NCI-H2227 (cell line): ENCODE data around the gene FAM78B.
A peak's percentile ranks its signal among the peaks of the same experiment; 100 is the strongest.

Experiments used
- DNase-seq: peaks from one replicate; lab custom pipeline; 2025; ENCODE audit not compliant: unreplicated experiment; lab: John Stamatoyannopoulos, UW

FAM78B gene, protein sequence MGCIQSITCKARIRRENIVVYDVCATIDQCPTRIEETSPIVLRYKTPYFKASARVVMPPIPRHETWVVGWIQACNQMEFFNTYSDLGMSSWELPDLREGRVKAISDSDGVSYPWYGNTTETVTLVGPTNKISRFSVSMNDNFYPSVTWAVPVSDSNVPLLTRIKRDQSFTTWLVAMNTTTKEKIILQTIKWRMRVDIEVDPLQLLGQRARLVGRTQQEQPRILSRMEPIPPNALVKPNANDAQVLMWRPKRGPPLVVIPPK

DNA sequence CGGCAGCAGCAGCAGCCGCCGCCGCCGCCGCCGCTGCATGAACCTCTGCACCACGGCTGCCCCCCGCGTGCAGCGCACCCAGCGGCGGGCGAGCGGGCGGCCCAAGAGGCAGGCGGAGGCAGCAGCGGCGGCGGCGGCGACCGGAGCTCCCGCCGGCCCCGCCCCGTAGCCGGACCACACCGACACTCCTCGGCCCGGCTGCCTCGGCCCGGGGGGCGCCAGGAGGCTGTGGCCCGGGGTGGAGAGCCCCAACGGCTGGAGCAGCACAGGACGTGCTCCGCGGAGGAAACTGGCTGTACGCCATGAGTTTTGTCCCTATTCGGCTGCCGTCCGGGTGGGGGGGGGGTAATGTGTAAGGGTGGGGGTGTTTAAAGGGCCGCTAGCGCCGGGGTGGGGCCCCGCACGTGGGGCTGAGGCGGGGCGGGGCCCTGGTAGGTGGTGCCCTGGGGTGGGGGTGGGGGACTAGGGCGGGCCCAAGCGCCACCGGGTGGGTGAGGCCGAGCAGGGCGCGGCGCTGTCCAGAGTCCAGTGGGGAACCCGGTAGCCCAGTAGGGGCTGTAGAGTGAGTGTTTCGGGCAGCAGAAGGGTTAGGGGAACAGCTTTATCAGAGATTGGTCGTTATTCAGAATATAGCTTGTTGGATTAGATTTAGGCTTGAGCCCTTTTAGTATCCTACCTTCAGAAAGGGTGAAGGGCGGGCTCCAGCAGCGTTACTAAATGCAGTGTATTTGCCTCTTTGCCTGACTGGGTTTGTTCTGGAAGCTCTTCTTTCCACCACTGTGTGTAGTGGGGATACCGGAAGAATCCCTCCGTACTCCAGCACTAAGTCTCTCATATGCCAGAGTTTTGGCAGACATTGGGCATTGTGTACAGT is at the start of gene FAM78B:
Gene FAM78B, minus strand, starts transcription at position 304 of the 874 bp plus-strand sequence. CDS start 753 bp downstream, outside the sequence.
- DNase-seq, result peak; percentile 82

DNA sequence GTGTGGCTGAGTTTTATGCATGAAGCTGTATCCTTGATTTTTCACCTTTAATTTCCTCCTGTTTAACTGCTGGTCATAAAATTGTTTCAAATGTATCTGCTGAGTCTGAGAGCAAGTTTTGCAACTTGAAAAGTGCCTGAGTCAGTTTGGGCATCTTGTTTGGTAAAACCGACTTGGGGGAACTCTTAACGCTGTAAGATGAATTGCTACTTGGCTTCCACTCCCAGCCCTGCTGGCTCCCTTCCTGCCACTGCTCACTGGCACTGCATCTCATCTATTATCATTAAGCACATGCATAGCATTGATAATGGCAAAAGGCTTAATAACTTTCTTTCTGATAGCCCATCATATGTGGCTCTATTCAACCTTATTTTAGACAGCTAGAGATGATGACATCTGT is 35.7 kb upstream of the FAM78B start:
- DNase-seq, result no peak

DNA sequence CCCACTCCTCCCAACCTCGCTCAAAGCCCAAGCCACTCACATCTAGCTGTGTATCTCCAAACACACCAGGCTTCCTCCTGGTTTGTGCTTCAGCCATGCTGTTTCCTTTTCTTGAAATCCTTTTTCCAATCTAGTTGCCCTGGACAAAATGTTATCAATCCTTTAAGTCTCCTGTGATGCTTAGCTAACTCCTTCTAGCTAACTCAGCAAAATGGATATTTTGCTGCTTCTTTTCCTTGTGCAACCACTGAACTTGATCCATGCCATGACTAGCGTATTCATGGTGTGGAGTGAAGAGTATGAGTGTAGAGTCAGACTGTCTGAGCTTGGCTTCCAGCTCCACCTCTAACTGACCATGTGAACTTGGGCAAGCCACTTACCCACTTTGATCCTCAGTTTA is 33.9 kb upstream of the FAM78B start:
- no peak for DNase-seq

DNA sequence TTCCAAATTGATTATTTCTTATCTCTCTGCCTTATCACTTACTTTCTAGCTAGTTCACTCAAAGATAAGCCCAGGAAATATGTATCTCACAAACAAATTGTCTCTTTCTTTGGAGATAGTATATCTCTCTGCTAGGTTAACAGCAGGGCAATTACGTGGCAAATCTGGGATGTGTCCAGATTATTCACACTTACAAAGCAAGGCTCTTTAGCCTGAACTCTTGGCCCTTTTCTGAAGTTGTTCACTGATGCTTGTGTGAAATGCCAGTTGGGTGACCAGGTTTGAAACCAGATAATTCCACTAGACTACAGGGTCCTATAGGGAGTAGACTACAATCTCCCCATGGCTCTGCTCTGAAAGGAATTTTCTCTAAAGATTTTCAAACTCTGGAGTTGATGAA is 30.8 kb upstream of the FAM78B start:
- DNase-seq, result no peak

DNA sequence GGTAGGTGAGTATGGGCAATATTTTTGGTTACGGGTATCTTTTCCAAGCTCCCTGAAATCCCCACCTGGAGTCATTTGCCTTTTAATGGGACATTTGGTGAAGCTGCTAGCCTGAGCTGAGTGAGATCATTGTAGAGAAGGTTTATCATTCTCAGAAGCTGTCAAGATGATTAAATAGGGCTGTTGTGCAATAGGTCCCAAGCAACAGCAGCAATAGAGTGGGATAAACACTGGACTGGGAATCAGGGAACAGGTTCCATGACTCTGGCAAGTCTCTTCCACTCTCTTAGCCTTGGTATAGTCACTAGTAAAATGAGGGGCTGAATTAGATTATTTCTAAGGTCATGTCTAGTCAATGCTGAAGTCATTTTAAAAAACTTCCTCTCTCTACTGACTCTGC is 30.3 kb upstream of the FAM78B start:
- no peak for DNase-seq

DNA sequence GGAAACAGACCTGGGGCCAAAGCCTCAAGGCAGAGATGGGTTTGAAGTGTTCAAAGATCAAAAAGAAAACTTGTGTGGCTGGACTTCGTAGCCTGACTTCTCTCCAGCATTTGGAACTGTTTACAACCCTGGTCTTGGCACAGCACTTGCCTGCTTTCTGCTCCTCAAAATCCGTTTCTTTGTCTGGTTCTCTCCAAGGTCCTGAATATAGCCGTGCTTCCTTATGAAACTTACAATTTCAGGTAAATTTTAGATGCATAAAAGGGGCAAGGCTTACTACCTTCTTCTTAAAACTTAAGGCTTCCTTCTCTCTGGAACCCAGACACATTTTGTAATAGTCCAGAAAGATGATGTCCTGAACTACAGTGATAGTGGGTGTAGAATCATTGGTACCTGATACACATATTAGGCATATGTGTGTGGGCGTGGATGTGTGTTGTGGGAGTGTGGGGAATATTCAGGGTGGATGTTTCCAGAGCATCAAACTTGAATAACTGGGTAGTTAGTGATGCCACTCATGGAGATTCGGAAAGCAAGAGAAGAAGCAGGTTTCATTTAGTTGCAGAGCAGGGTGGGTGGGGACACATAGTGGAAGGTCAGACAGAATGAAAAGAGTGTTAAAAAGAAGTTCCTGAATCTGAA is 26.4 kb upstream of the FAM78B start:
- no peak for DNase-seq

DNA sequence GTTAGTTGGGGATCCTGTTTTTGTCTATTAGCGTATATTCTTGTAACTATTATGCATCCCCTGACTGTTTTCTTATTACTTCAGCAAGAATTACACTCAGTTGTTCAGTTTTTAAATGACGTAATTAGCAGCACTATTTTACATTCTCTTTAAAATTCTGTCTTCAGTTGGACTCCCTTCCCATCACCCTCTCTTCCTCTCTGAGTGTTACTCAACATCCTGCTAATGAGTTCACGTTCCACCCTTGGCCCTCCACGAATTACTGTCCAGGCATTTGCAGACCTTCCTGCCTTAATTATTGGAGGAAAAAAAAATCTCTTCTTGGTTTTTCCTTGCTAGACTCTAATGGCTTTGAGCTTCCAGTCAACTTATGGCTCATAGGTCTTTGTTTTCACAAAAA is 23.6 kb upstream of the FAM78B start:
- DNase-seq, result no peak

DNA sequence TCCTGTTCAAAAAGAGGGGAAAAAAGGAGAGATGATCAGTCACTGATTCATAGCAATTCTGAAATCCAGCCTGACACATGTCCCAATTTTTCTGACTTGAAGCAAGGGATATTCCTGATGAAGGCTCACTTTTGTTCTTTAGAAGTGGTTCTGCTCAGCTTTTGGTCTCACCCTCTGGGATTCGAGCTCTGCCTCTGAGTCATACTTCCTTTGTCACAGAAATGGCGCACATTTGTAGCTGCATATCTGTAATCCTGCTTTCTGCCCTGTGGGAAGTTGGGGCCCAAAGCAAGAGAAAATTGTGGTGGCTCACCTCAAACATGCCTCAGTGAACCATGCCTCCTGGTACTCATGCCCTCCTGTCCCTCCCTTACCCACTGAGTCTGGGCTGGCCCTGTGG is 22.3 kb upstream of the FAM78B start:
- DNase-seq, result no peak

DNA sequence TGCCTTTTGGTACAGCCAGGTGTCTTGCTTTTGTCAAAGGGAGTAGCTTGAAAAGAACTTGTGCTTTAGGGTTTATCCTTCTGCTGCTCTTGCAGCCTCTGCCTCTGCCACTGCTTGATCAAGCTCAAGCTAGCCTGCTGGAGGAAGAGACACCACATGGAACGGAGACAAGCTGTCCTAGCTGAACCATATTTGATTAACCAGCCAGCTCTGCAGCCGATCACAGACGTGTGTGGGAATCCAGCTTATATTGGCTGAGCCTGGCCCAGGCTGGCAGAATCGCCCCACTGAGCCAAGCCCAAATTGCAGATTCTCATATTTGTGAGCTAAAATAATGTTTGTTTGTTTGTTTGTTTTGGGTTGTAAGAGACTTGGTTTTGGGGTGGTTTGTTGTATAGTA is 18.7 kb upstream of the FAM78B start:
- no peak for DNase-seq

DNA sequence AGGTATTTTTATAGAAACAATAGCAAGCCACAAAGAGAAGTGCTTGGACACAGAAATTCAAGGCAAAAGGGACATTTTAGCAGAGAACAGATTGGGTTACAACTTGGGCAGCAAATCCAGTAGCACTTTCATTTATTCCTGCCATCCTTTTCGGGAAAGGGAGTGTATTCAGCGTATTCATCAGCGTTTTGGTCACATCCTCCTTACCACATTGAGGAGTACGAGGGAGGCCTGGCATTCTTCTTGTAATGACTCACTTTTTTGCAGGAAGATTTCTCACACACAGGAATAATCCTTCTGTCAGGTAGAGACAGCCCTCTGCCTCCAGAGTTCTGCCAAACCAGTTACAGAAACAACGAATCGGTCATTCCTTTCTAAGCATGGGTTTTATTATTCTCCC is 18.1 kb upstream of the FAM78B start:
- no peak for DNase-seq

DNA sequence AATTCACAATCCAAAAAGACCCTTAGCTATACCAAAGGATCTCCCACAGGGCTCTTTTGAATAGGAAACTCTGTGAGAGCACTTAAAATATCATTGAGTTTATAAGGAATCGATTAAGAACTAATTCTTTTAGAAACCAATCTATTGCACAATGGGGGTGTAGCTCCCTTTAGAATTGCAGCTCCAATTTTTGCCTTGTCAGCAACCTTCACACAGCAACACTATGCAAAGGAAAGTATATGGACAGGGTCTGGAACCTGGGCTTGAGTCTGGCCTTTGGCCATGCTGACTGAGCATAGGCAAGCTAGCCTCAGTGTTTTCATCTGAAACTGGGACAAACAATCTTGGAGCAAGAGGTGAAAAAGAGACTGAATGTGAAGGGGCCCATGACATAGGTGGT is 17.2 kb upstream of the FAM78B start:
- DNase-seq, result no peak

DNA sequence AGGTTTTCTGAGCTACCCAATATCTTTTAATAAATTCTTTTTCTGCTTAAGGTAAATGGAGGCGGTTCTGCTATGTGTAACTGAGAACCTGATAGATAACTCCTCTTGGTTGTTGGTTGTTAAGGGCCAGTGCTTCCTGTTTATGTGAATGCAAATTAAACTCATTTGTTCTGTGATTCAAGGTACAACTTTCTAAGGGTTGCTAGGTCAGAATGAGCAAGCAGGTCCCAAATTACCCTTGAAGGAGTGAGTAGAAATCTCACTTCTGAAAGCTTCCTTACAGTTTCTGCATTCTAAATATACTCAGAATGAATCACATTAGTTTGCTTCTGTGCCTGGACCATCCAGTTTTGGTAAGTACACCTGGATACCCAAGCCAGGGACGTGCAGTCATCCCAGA is 15.5 kb upstream of the FAM78B start:
- no peak for DNase-seq

DNA sequence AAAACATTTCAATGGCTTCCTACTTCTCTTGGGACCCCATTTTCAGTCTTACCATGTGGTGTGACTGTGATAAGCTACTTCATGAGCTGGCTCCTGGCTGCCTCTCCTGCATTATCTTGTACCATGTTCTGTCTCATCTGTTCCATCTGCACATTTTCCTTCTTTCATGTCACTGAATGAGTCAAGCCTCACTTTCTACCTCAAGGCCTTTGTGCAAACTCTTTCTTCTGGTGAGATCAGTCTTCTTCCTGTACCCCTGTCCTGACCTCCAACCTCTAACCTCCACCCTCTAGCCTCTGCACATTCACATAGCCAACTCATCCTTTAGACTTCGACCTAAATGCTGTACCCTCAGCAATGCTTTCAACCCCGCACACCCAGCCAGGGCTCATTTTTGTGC is 9.6 kb upstream of the FAM78B start:
- no peak for DNase-seq

DNA sequence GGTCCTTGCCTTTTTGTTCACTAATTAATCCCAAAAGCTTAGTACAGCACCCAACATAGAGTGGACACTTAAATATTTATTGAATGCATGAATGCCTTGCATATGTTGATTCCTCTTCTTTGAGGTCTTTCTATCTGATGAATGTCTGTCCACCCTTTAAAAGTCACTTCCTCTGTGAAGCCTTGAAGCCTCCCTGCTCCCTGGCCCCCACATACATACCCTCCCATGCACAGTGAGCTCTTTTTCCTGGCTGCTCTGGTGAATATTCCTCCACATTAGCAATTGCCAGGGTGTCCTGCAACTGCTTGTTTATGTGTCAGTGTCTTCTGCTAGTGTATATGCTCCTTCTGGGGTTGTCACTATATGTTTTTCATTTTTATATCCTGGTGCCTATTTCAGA is 8.2 kb upstream of the FAM78B start:
- DNase-seq, result no peak

DNA sequence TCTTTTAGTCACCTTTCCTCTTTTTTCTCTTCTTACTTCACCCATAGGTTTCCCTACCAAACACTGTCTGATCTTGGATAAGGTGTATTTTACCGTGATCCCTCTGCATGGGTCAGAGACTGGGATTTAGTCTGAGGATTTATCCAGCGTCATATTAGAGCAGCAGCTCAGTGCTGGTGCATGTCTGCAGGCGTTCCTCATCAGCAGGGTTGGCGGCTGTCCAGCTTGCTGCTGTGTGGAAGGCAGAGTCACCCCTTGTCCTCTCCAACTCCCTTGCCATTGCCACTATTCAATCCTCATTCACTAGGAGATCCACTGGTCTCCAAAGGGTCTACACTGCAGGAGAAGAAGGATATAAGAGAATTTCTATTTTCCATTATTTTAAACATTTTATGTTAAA is 7.3 kb upstream of the FAM78B start:
- DNase-seq, result peak; percentile 4

DNA sequence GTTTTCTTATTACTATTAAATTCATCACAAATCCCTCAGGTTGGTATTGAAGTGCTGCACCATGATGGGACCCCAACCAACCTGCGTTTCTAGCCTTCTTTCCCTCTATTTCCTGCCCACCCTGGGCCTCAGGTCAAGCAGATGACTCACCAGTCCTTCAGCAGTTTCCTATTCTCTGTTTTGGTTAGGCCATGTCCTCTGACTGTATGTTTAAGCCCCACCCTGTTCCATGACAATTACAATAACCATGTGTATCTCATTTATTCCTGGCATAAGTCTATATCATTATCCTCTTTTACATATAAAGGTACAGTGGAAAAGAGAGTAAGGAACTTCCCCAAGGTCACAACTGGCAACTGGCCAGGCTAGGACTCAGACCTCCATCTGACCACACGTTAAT is 5.3 kb upstream of the FAM78B start:
- DNase-seq, result no peak

DNA sequence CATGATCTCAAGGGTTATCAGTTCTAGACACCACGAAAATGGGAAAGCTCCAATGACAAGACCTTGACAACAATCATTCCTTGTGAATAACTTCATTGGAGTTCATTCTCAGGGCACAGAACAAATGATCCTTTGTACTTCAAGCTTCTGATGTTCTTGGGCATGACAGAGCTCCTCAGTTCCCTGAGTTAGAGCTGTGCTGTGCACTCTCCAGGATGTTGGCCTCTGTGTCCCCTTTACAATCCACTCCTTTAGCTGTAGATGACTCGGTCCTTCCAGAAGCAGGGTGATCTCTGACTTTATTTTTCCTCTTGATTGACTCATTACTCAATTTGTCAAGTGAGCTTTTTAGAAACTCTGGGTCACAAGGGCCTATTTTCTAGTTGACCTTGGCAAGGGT is 3.9 kb upstream of the FAM78B start:
- DNase-seq, result no peak

DNA sequence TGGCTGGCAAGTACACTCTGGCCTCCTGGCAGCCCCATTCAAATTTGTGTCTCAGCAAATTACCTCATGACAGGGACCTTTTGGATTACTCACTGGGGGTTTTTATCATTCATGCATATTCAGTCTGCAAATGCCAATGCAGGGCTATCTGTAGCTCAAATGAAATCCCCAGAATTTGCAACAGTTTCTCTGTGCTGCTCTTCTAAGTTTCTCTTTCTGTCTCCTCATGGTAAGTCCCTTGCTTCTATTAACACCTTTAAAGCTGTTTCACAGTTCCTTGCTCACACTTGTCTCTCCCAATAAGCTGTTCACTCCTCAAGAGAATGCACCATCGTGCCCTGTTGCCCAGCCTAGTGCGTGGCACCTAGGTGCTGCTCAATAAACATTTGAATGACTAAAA is 3.3 kb upstream of the FAM78B start:
- DNase-seq, result no peak

DNA sequence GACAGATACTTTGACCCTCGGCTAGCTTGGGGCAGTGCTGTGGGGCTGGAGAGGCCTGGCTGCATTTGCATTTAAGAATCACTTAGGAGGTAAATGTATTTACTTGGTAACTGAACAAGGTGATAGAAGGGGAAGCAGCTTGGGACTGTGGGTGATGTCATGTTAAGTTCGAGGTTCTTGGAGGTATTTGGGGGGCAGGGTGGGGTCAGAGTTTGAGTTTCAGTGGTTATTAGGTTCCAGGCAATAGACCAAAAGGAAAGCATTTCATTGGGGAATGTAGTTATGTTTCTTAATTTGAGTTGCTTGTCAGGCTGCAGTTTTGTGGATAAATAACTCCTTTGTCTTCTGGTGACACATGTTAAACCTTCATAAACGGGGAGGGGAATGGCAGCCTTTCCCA is 2.4 kb upstream of the FAM78B start:
- no peak for DNase-seq

DNA sequence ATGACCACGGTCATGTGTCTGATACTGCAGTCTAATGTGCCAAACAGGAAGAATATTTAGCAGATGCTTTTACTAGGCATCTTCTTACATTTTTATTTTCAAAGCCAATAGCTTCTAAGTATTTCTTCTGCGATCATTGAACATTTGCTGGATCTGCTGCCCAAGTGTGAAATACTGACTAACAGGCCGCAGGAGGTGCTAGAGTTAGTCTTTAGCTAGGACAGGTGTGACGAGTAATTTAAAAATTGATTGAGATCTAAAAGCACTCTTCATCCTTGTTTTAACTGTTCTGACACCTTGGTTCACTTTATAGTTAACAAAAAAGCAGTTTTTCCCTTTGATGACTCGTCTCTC is 748 bp upstream of the FAM78B start:
- peak; percentile 26 for DNase-seq

DNA sequence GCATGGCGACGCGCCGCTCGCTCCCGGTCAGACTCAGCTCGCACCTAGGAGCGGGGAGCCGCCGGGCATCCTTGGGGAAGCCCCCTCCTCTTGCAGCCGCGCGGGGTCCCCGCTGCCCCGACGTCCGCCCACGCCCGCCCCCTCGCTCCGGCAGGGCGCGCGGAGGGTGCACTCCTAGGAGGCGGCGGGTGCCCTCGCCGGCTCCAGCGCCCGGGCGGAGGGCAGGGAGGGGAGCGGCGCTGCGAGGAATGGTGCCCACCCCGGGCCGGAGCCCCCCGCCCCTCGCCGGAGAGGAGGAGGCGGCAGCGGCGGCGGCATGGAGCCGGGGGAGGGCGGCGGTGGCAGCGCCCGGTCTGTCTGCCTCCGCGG is 488 bp downstream of the FAM78B start:
- peak; percentile 66 for DNase-seq

DNA sequence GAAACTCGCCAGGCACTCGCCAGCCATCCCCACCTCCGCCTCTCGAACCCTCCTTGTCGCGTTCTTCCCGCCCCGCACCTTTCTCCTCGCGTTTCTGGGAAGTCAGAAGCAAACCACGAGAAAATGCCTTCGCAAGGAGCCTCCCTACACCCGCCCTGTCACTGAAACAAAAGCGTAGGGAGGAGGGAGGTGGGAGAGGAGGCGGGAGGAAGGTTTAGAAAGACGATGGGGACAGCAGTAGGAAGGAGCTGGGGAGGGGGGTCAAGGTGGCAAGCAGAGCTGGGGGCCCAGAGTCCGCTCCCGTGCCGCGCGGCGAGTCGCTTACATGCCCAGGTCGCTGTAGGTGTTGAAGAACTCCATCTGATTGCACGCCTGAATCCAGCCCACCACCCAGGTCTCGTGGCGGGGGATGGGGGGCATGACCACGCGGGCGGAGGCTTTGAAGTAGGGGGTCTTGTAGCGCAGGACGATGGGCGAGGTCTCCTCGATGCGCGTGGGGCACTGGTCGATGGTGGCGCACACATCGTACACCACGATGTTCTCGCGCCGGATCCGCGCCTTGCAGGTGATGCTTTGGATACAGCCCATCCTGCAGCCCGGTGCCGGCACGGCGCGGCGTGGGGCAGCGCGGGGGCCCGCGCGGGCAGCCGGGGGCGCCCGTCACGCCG is 1.0 kb downstream of the FAM78B start:
- peak; percentile 28 for DNase-seq
